ENCODE measurements around the gene TMEM247. TPM values are rescaled to one million over a fixed set of nuclear protein-coding genes. Genes with fewer than 3 reads are reported as not detected.

Gene TMEM247
- total RNA-seq, 4 donors from 2014 or later = not detected

GRCh38 chr2:46441838-46442712 is 37.3 kb upstream of the TMEM247 start:
- intact Hi-C loops (cut with DNase I; ENCODE audit: low total_unique reads) = no loop called here
- no peak for DNase-seq (ENCODE audit: low spot score in 2 of 2)
- 87 to 91% methylated on average over 7 of the region's 7 CpGs for WGBS, 2 donors
- H3K4me3 ChIP-seq (ENCODE audit: low read depth, poor library complexity, severe bottlenecking) = no peak overlapping the region
- no peak for TF ChIP-seq CTCF (IDR thresholded peaks at IDR 0.05)
- no peak for TF ChIP-seq POLR2A (IDR thresholded peaks at IDR 0.05)

GRCh38 chr2:46444732-46445131 is 34.6 kb upstream of the TMEM247 start:
- no peak for DNase-seq (ENCODE audit: low spot score in 2 of 2)
- H3K4me3 ChIP-seq (ENCODE audit: low read depth, poor library complexity, severe bottlenecking) = no peak overlapping the region
- WGBS, 2 donors = 87 to 88% methylated on average over 2 of the region's 2 CpGs
- intact Hi-C loops (cut with DNase I; ENCODE audit: low total_unique reads) = no loop called here
- TF ChIP-seq CTCF (IDR thresholded peaks at IDR 0.05) (no peak), POLR2A (IDR thresholded peaks at IDR 0.05) (no peak)

DNA sequence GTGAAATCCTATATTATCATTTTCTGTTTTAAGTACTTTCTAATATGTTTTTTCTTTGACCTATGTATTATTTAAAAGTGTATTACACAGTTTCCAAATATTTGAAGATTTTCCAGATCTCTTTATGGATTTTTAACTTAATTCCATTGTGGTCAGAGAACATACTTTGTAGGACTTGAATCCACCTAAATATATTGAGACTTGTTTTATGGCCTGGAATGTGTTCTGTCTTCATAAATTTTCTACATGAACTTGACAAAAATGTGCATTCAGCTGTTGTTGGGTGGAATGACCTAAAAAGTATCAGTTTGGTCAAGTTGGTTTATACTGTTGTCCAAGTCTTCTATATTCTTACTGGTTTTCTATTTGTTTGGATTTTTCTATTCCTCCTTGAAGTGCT is 33.8 kb upstream of the TMEM247 start:
- DNase-seq (ENCODE audit: low spot score in 2 of 2) = no peak
- TF ChIP-seq POLR2A (IDR thresholded peaks at IDR 0.05) (no peak), CTCF (IDR thresholded peaks at IDR 0.05) (no peak)
- H3K4me3 ChIP-seq (ENCODE audit: low read depth, poor library complexity, severe bottlenecking) = no peak overlapping the region
- intact Hi-C loops (cut with DNase I; ENCODE audit: low total_unique reads) = no loop called here

GRCh38 chr2:46446871-46447568 is 32.3 kb upstream of the TMEM247 start:
- no peak for TF ChIP-seq CTCF (IDR thresholded peaks at IDR 0.05)
- no peak for TF ChIP-seq POLR2A (IDR thresholded peaks at IDR 0.05)
- DNase-seq (ENCODE audit: low spot score in 2 of 2) = no peak
- intact Hi-C loops (cut with DNase I; ENCODE audit: low total_unique reads) = no loop called here
- 63 to 71% methylated on average over 3 of the region's 3 CpGs for WGBS, 2 donors
- H3K4me3 ChIP-seq (ENCODE audit: low read depth, poor library complexity, severe bottlenecking) = no peak overlapping the region

GRCh38 chr2:46447649-46448048 is 31.7 kb upstream of the TMEM247 start:
- no peak for DNase-seq (ENCODE audit: low spot score in 2 of 2)
- intact Hi-C loops (cut with DNase I; ENCODE audit: low total_unique reads) = no loop called here
- 87 to 95% methylated on average over 2 of the region's 2 CpGs for WGBS, 2 donors
- H3K4me3 ChIP-seq (ENCODE audit: low read depth, poor library complexity, severe bottlenecking) = no peak overlapping the region
- no peak for TF ChIP-seq POLR2A (IDR thresholded peaks at IDR 0.05)
- no peak for TF ChIP-seq CTCF (IDR thresholded peaks at IDR 0.05)
